HEK293 (cell line): ENCODE results near the gene SFXN4.

Experiments
- CTCF ChIA-PET: fragments of 350-600 bp; formaldehyde crosslinking; extraction: SDS; loops from one replicate; lab custom pipeline; 2021; ENCODE audit warnings: antibody characterized with exemption; lab: Yijun Ruan, JAX
- POLR2A ChIA-PET: fragments of 300-600 bp; formaldehyde crosslinking; extraction: SDS; loops from one replicate; lab custom pipeline; 2020; ENCODE audit warnings: antibody characterized with exemption, inconsistent platforms; lab: Yijun Ruan, JAX
- H3K27ac ChIP-seq: fragments of 200-500 bp; sonication (Bioruptor generic); 2 replicates; pipeline ENCODE4 v1.5.1; 2014; ENCODE audit warnings: low read depth, low read length, control low read depth, inconsistent platforms; ENCODE audit errors: extremely low read depth
- H3K36me3 ChIP-seq, 2 experiments: fragments of 200-500 bp in 1 of 2; sonication (Bioruptor generic) in 1 of 2; 1 replicate in 1 of 2; 2 replicates in 1 of 2; pipeline ENCODE4 v1.5.1; 2014 to 2017; ENCODE audit warnings: inconsistent platforms in 2 of 2, low read length in 2 of 2; ENCODE audit not compliant: control insufficient read depth in 2 of 2, insufficient read depth in 1 of 2
- H3K4me1 ChIP-seq: fragments of 200-500 bp; sonication (Bioruptor generic); 2 replicates; pipeline ENCODE4 v1.5.1; 2014; ENCODE audit warnings: mild to moderate bottlenecking, low read length, inconsistent platforms; ENCODE audit not compliant: control insufficient read depth, insufficient read depth
- H3K4me3 ChIP-seq: 2 replicates; pipeline ENCODE4 v1.5.1; 2011; ENCODE audit warnings: low read depth, mild to moderate bottlenecking, control low read depth, low read length, moderate library complexity
- H3K9me3 ChIP-seq: fragments of 200-500 bp; sonication (Bioruptor generic); 2 replicates; pipeline ENCODE4 v1.5.1; 2014; ENCODE audit warnings: low read depth, low read length, inconsistent platforms; ENCODE audit not compliant: control insufficient read depth, insufficient read depth
- GLIS2 ChIP-seq: fragments of 450-650 bp; formaldehyde crosslinking; IDR thresholded peaks from 2 replicates; pipeline ENCODE4 v1.5.1; 2016; ENCODE audit warnings: missing biosample characterization, missing genetic modification characterization
- MEIS1 ChIP-seq: sonication (generic); formaldehyde crosslinking; IDR thresholded peaks from 2 replicates; pipeline ENCODE4 v1.8.1; 2022; ENCODE audit warnings: missing genetic modification reagents, mild to moderate bottlenecking, borderline replicate concordance
- SCRT2 ChIP-seq: fragments of 450-650 bp; formaldehyde crosslinking; IDR thresholded peaks from 2 replicates; pipeline ENCODE4 v1.5.1; 2016; ENCODE audit warnings: missing biosample characterization, missing genetic modification characterization
- SP7 ChIP-seq: fragments of 450-650 bp; formaldehyde crosslinking; IDR thresholded peaks from 2 replicates; pipeline ENCODE4 v1.5.1; 2016; ENCODE audit warnings: missing biosample characterization, missing genetic modification characterization
- ZBTB26 ChIP-seq: fragments of 450-650 bp; formaldehyde crosslinking; optimal IDR thresholded peaks from 2 replicates; pipeline ENCODE3; 2016; ENCODE audit warnings: missing biosample characterization, mild to moderate bottlenecking, missing genetic modification characterization
- ZNF121 ChIP-seq: fragments of 450-650 bp; formaldehyde crosslinking; IDR thresholded peaks from 2 replicates; pipeline ENCODE4 v1.5.1; 2016; ENCODE audit warnings: missing biosample characterization, missing genetic modification characterization
- ZNF146 ChIP-seq: fragments of 450-650 bp; formaldehyde crosslinking; IDR thresholded peaks from 2 replicates; pipeline ENCODE4 v1.5.1; 2016; ENCODE audit warnings: missing biosample characterization, missing genetic modification characterization
- ZNF37A ChIP-seq: fragments of 450-650 bp; IDR thresholded peaks from 2 replicates; pipeline ENCODE4 v1.5.1; 2018; ENCODE audit warnings: missing biosample characterization, missing genetic modification characterization
- ZNF391 ChIP-seq: fragments of 450-650 bp; formaldehyde crosslinking; IDR thresholded peaks from 2 replicates; pipeline ENCODE4 v1.5.1; 2016; ENCODE audit warnings: low read depth, missing biosample characterization, missing genetic modification characterization, borderline replicate concordance
- ZNF571 ChIP-seq: fragments of 450-650 bp; formaldehyde crosslinking; IDR thresholded peaks from 2 replicates; pipeline ENCODE4 v1.5.0; 2017; ENCODE audit warnings: missing biosample characterization, missing genetic modification characterization
- ZNF580 ChIP-seq: fragments of 450-650 bp; formaldehyde crosslinking; IDR thresholded peaks from 2 replicates; pipeline ENCODE4 v1.5.1; 2016; ENCODE audit warnings: missing biosample characterization, missing genetic modification characterization
- ZNF629 ChIP-seq: fragments of 450-650 bp; formaldehyde crosslinking; IDR thresholded peaks from 2 replicates; pipeline ENCODE4 v1.5.1; 2017; ENCODE audit warnings: missing biosample characterization, missing genetic modification characterization
- ZNF747 ChIP-seq: fragments of 450-650 bp; formaldehyde crosslinking; IDR thresholded peaks from 2 replicates; pipeline ENCODE4 v1.5.1; 2016; ENCODE audit warnings: missing biosample characterization, missing genetic modification characterization
- ZNF792 ChIP-seq: fragments of 450-650 bp; formaldehyde crosslinking; IDR thresholded peaks from 2 replicates; pipeline ENCODE4 v1.5.1; 2016; ENCODE audit warnings: missing biosample characterization, missing genetic modification characterization
- ZNF830 ChIP-seq: fragments of 450-650 bp; IDR thresholded peaks from 2 replicates; pipeline ENCODE4 v1.5.0; 2018; ENCODE audit warnings: missing biosample characterization, missing genetic modification characterization, low read depth, mild to moderate bottlenecking, moderate library complexity

SFXN4 gene

GRCh38 chr10:119131512-119132240, 33.8 kb downstream of the SFXN4 start:
- Histone ChIP-seq H3K4me1 (no peaks in the 10 kb centered on the region), H3K27ac (no peak overlapping the region), H3K9me3 (no peaks in the 10 kb centered on the region), H3K36me3 (peaks cover 54 to 73% of the 10 kb centered on the region in 2 experiments), H3K4me3 (no peak overlapping the region)
- CTCF ChIA-PET, result interaction anchor here (1.2 kb wide), 1 partner anchor 13 kb away, joined by 4 read pairs; no protein-coding TSS in a partner anchor
- POLR2A ChIA-PET, result interaction anchor here (0.7 kb wide), 1 partner anchor 388 kb away, joined by 3 read pairs; no protein-coding TSS in a partner anchor
- no peak for TF ChIP-seq MEIS1 (CRISPR knock-in tag)
- TF ChIP-seq SCRT2 (tag by site-specific recombination), result 0 out of 2 replicates have a peak, but pooled peaks have one; percentile 35

GRCh38 chr10:119129721-119130120, 35.8 kb downstream of the SFXN4 start:
- H3K9me3 ChIP-seq, result no peaks in the 10 kb centered on the region
- ChIA-PET POLR2A (no interaction called here), CTCF (no interaction called here)
- H3K4me1 ChIP-seq, result no peaks in the 10 kb centered on the region
- no peak overlapping the region for H3K4me3 ChIP-seq
- TF ChIP-seq ZBTB26 (tag by site-specific recombination) (no peak), ZNF571 (tag by site-specific recombination) (no peak), ZNF37A (tag by site-specific recombination) (no peak)
- no peak overlapping the region for H3K27ac ChIP-seq
- H3K36me3 ChIP-seq, result peaks cover 66 to 79% of the 10 kb centered on the region in 2 experiments

- peak; percentile 93 for TF ChIP-seq ZNF146 (tag by site-specific recombination)
- no peak for TF ChIP-seq ZNF830 (tag by site-specific recombination)
- no peak for TF ChIP-seq ZNF391 (tag by site-specific recombination)
- TF ChIP-seq ZNF747 (tag by site-specific recombination), result no peak
- no peak for TF ChIP-seq ZNF792 (tag by site-specific recombination)
- no peak for TF ChIP-seq SP7 (tag by site-specific recombination)
- 0 out of 2 replicates have a peak, but pooled peaks have one; percentile 22 for TF ChIP-seq ZNF580
- Histone ChIP-seq H3K36me3 (peaks cover 73 to 85% of the 10 kb centered on the region in 2 experiments), H3K4me1 (no peaks in the 10 kb centered on the region), H3K27ac (no peak overlapping the region), H3K9me3 (no peaks in the 10 kb centered on the region), H3K4me3 (no peak overlapping the region)
- CTCF ChIA-PET, result interaction anchor here (0.6 to 0.7 kb wide), 3 partner anchors 22 to 675 kb away, joined by 3 to 4 read pairs (median 3); partner anchors contain the start of gene DENND10
- POLR2A ChIA-PET, result no interaction called here
Observed at GRCh38 chr10:119125942-119126341, 39.6 kb downstream of the SFXN4 start.

GRCh38 chr10:119120875-119121274, 44.6 kb downstream of the SFXN4 start:
- ChIA-PET POLR2A (no interaction called here), CTCF (interaction anchor here (0.6 to 0.7 kb wide), 2 partner anchors 16 to 45 kb away, joined by 3 to 4 read pairs; no protein-coding TSS in a partner anchor)
- peaks cover 72 to 76% of the 10 kb centered on the region in 2 experiments for H3K36me3 ChIP-seq
- H3K9me3 ChIP-seq, result no peaks in the 10 kb centered on the region
- no peak for TF ChIP-seq ZNF629 (tag by site-specific recombination)
- peak; percentile 84 for TF ChIP-seq ZNF121 (tag by site-specific recombination)
- TF ChIP-seq GLIS2, result no peak
- no peaks in the 10 kb centered on the region for H3K4me1 ChIP-seq
- H3K27ac ChIP-seq, result no peak overlapping the region
- no peak overlapping the region for H3K4me3 ChIP-seq
